ENCODE results near the gene COX5B. TPM values are rescaled to one million over a fixed set of nuclear protein-coding genes. Genes with fewer than 3 reads are reported as not detected.
"Not testable (repeated sequence)": the region's sequence is repeated elsewhere in the genome, so short reads cannot be mapped to it uniquely, and the experiment has no call there.

The COX5B gene
- total RNA-seq, 1 donor from 2014 or later: 213 TPM

DNA sequence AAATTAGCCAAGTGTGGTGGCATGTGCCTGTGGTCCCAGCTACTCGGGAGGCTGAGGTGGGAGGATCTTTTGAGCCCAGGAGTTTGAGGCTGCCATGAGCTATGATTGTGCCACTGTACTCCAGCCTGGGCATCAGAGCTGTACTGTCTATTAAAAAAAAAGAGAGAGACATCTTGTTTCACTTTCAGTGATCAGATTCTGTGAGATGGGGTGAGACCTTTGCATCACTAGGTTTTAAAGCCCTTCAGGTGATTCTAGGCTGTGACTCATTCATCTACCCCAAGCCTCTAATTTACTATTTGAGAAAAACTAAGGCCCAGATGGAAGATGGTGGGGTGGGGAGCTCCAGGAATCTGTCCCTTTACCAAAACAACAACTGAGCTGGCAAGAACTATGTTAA lies 30.8 kb downstream of the COX5B start:
- Mint-ChIP-seq H3K36me3 (ENCODE audit: low read depth, unreplicated experiment) (peaks cover 9% of the 10 kb centered on the region), H3K9me3 (ENCODE audit: unreplicated experiment) (no peaks in the 10 kb centered on the region), H3K4me3 (ENCODE audit: unreplicated experiment) (no peak overlapping the region), H3K27ac (ENCODE audit: unreplicated experiment) (no peak overlapping the region), H3K4me1 (ENCODE audit: low read depth, unreplicated experiment) (peaks cover 8% of the 10 kb centered on the region), H3K27me3 (ENCODE audit: low read depth, unreplicated experiment) (no peaks in the 10 kb centered on the region)
- Histone ChIP-seq H3K79me2 (ENCODE audit: insufficient read depth, low read length) (no peaks in the 10 kb centered on the region), H3K27ac (ENCODE audit: low read depth, low read length) (no peak overlapping the region), H4K20me1 (ENCODE audit: insufficient read depth, low read length) (no peaks in the 10 kb centered on the region), H3K4me1 (ENCODE audit: insufficient read depth, low read length) (peaks cover 5% of the 10 kb centered on the region), H3K9me3 (ENCODE audit: insufficient read depth, low read depth, low read length) (no peaks in the 10 kb centered on the region), H3K4me2 (ENCODE audit: low read length) (no peak overlapping the region), H3K4me3 (ENCODE audit: insufficient read depth, low read depth, low read length) (no peak overlapping the region), H3K27me3 (ENCODE audit: insufficient read depth, low read length) (no peaks in the 10 kb centered on the region), H3K36me3 (ENCODE audit: insufficient read depth, low read length) (no peaks in the 10 kb centered on the region), H2AFZ (ENCODE audit: low read depth, low read length) (no peak overlapping the region), H3K9ac (ENCODE audit: low read length) (no peak overlapping the region)
- TF ChIP-seq, protein P1, sequence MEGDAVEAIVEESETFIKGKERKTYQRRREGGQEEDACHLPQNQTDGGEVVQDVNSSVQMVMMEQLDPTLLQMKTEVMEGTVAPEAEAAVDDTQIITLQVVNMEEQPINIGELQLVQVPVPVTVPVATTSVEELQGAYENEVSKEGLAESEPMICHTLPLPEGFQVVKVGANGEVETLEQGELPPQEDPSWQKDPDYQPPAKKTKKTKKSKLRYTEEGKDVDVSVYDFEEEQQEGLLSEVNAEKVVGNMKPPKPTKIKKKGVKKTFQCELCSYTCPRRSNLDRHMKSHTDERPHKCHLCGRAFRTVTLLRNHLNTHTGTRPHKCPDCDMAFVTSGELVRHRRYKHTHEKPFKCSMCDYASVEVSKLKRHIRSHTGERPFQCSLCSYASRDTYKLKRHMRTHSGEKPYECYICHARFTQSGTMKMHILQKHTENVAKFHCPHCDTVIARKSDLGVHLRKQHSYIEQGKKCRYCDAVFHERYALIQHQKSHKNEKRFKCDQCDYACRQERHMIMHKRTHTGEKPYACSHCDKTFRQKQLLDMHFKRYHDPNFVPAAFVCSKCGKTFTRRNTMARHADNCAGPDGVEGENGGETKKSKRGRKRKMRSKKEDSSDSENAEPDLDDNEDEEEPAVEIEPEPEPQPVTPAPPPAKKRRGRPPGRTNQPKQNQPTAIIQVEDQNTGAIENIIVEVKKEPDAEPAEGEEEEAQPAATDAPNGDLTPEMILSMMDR (IDR thresholded peaks at IDR 0.05; ENCODE audit: insufficient read depth, low read depth, low read length): no peak
- no peak for TF ChIP-seq EZH2 (IDR thresholded peaks at IDR 0.05; ENCODE audit: insufficient read depth, low read length)
- no peak for DNase-seq (ENCODE audit: low read depth)
- no peak for FAIRE-seq

- no peak overlapping the region for H3K4me3 ChIP-seq (ENCODE audit: insufficient read depth, low read depth, low read length)
- H3K9ac ChIP-seq (ENCODE audit: low read length): no peak overlapping the region
- H3K36me3 ChIP-seq (ENCODE audit: insufficient read depth, low read length): no peaks in the 10 kb centered on the region
- no peak overlapping the region for H2AFZ ChIP-seq (ENCODE audit: low read depth, low read length)
- peaks cover 5% of the 10 kb centered on the region for H3K4me1 ChIP-seq (ENCODE audit: insufficient read depth, low read length)
- Mint-ChIP-seq H3K4me1 (ENCODE audit: low read depth, unreplicated experiment) (peaks cover 8% of the 10 kb centered on the region), H3K36me3 (ENCODE audit: low read depth, unreplicated experiment) (peaks cover 9% of the 10 kb centered on the region), H3K27me3 (ENCODE audit: low read depth, unreplicated experiment) (no peaks in the 10 kb centered on the region), H3K9me3 (ENCODE audit: unreplicated experiment) (no peaks in the 10 kb centered on the region), H3K27ac (ENCODE audit: unreplicated experiment) (no peak overlapping the region), H3K4me3 (ENCODE audit: unreplicated experiment) (no peak overlapping the region)
- DNase-seq (ENCODE audit: low read depth) (no peak), FAIRE-seq (no peak)
- no peaks in the 10 kb centered on the region for H3K79me2 ChIP-seq (ENCODE audit: insufficient read depth, low read length)
- H3K9me3 ChIP-seq (ENCODE audit: insufficient read depth, low read depth, low read length): no peaks in the 10 kb centered on the region
- no peaks in the 10 kb centered on the region for H4K20me1 ChIP-seq (ENCODE audit: insufficient read depth, low read length)
- TF ChIP-seq, protein P1 (IDR thresholded peaks at IDR 0.05; ENCODE audit: insufficient read depth, low read depth, low read length): no peak
- no peak for TF ChIP-seq EZH2 (IDR thresholded peaks at IDR 0.05; ENCODE audit: insufficient read depth, low read length)
- H3K27me3 ChIP-seq (ENCODE audit: insufficient read depth, low read length): no peaks in the 10 kb centered on the region
- no peak overlapping the region for H3K27ac ChIP-seq (ENCODE audit: low read depth, low read length)
- H3K4me2 ChIP-seq (ENCODE audit: low read length): no peak overlapping the region
Measured at GRCh38 chr2:97677480-97677879, 31.6 kb downstream of the COX5B start.

DNA sequence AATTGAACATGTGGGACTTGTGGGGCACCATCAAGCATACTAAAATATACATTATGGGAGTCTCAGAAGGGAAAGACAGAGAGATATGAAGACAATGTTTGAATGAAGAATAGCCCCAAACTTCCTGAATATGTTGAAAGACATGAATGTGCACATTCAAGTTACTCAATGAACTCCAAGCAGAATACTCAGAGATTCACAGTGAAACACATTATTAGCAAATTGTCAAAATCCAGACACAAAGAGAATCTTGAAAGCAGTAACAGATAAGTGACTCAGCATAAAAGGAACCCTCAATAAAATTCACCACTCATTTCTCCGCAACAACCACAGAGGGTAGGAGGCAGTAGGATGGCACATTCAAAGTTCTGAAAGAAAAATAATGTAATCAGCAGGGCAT lies 32.4 kb downstream of the COX5B start:
- H3K9me3 Mint-ChIP-seq (ENCODE audit: unreplicated experiment): no peaks in the 10 kb centered on the region
- no peak for TF ChIP-seq EZH2 (IDR thresholded peaks at IDR 0.05; ENCODE audit: insufficient read depth, low read length)
- TF ChIP-seq, protein P1 (IDR thresholded peaks at IDR 0.05; ENCODE audit: insufficient read depth, low read depth, low read length): no peak
- Histone ChIP-seq H4K20me1 (ENCODE audit: insufficient read depth, low read length) (no peaks in the 10 kb centered on the region), H3K4me2 (ENCODE audit: low read length) (no peak overlapping the region), H3K4me1 (ENCODE audit: insufficient read depth, low read length) (peaks cover under 1% of the 10 kb centered on the region), H3K79me2 (ENCODE audit: insufficient read depth, low read length) (no peaks in the 10 kb centered on the region), H3K4me3 (ENCODE audit: insufficient read depth, low read depth, low read length) (no peak overlapping the region), H2AFZ (ENCODE audit: low read depth, low read length) (no peak overlapping the region), H3K27ac (ENCODE audit: low read depth, low read length) (no peak overlapping the region), H3K9me3 (ENCODE audit: insufficient read depth, low read depth, low read length) (no peaks in the 10 kb centered on the region), H3K36me3 (ENCODE audit: insufficient read depth, low read length) (no peaks in the 10 kb centered on the region), H3K27me3 (ENCODE audit: insufficient read depth, low read length) (no peaks in the 10 kb centered on the region), H3K9ac (ENCODE audit: low read length) (no peak overlapping the region)
- no peak overlapping the region for H3K4me3 Mint-ChIP-seq (ENCODE audit: unreplicated experiment)
- H3K4me1 Mint-ChIP-seq (ENCODE audit: low read depth, unreplicated experiment): peaks cover 5% of the 10 kb centered on the region
- peaks cover 9% of the 10 kb centered on the region for H3K36me3 Mint-ChIP-seq (ENCODE audit: low read depth, unreplicated experiment)
- FAIRE-seq: no peak
- H3K27me3 Mint-ChIP-seq (ENCODE audit: low read depth, unreplicated experiment): no peaks in the 10 kb centered on the region
- no peak for DNase-seq (ENCODE audit: low read depth)
- peak overlapping the region; percentile 3 for H3K27ac Mint-ChIP-seq (ENCODE audit: unreplicated experiment)

DNA sequence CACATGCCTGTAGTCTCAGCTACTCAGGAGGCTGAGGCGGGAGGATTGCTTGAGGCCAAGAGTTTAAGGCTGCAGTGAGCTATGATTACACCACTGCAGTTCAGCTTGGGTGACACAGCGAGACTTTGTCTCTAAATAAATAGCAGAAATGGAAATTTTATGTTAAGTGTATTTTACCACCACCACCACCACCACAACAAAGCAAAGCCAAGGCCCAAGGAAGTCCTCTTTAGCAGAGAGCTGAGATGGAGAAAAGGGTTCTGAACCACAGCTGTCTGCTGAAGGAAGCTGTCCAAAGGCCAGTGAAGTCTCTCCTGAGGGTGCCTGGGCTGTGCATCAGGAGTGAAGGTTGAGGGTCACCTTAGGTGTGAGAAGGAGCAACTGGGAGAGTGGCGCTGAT lies 41.4 kb downstream of the COX5B start:
- not testable (repeated sequence) for H3K27me3 ChIP-seq (ENCODE audit: insufficient read depth, low read length); H3K9me3 ChIP-seq (ENCODE audit: insufficient read depth, low read depth, low read length); H3K27me3 Mint-ChIP-seq (ENCODE audit: low read depth, unreplicated experiment); H3K4me2 ChIP-seq (ENCODE audit: low read length); H3K27ac ChIP-seq (ENCODE audit: low read depth, low read length); H3K9ac ChIP-seq (ENCODE audit: low read length); H2AFZ ChIP-seq (ENCODE audit: low read depth, low read length); DNase-seq (ENCODE audit: low read depth); H3K4me3 Mint-ChIP-seq (ENCODE audit: unreplicated experiment); H3K4me1 ChIP-seq (ENCODE audit: insufficient read depth, low read length); FAIRE-seq; H3K79me2 ChIP-seq (ENCODE audit: insufficient read depth, low read length); H3K9me3 Mint-ChIP-seq (ENCODE audit: unreplicated experiment); H3K27ac Mint-ChIP-seq (ENCODE audit: unreplicated experiment); H3K36me3 Mint-ChIP-seq (ENCODE audit: low read depth, unreplicated experiment); H3K36me3 ChIP-seq (ENCODE audit: insufficient read depth, low read length); H4K20me1 ChIP-seq (ENCODE audit: insufficient read depth, low read length); H3K4me3 ChIP-seq (ENCODE audit: insufficient read depth, low read depth, low read length)
- H3K4me1 Mint-ChIP-seq (ENCODE audit: low read depth, unreplicated experiment): peaks cover 14% of the 10 kb centered on the region

Measured in astrocyte (in vitro differentiated cells and primary cell).